Activated CD8-positive, alpha-beta memory T cell treated with anti-CD3 and anti-CD28 coated beads, Interleukin-2, amount 10 ng/mL, durations not matched to agents 7 days and 5 days (primary cell): ENCODE data around the gene COMMD10. TPM values are rescaled to one million over a fixed set of nuclear protein-coding genes. Genes with fewer than 3 reads are reported as not detected.

Experiments
- ATAC-seq: fragments of 150-1000 bp; cut with Tn5 transposase; one replicate; pipeline ENCODE4 v1.10.0; 2021; ENCODE audit warnings: moderate library complexity
- CTCF ChIA-PET: fragments of 350-600 bp; sonication (Branson Sonifier 250); formaldehyde crosslinking; loops from one replicate; lab custom pipeline; 2021; ENCODE audit warnings: antibody characterized with exemption; lab: Charles Lee
- DNase-seq: peaks from one replicate; pipeline ENCODE4 v3.0.0-alpha.2; 2020
- H3K27ac Mint-ChIP-seq: one replicate; pipeline ENCODE4 v1.8.0; 2021; ENCODE audit warnings: mild to moderate bottlenecking, mixed read lengths
- H3K27me3 Mint-ChIP-seq: one replicate; pipeline ENCODE4 v1.8.0; 2021; ENCODE audit warnings: mixed read lengths
- H3K36me3 Mint-ChIP-seq: one replicate; pipeline ENCODE4 v1.8.0; 2021; ENCODE audit warnings: mild to moderate bottlenecking, mixed read lengths
- H3K4me1 Mint-ChIP-seq: one replicate; pipeline ENCODE4 v1.8.0; 2021; ENCODE audit warnings: mixed read lengths
- H3K4me3 Mint-ChIP-seq: one replicate; pipeline ENCODE4 v1.8.0; 2021; ENCODE audit warnings: mild to moderate bottlenecking, moderate library complexity, mixed read lengths
- H3K9me3 Mint-ChIP-seq: one replicate; pipeline ENCODE4 v1.8.0; 2022; ENCODE audit warnings: low read depth, mixed read lengths
- total RNA-seq, 2 experiments: library from RNA; stranded (reverse); gene quantifications; one replicate each; pipeline ENCODE4 v1.2.3, GENCODE V29; 2021

Gene COMMD10
- total RNA-seq: 10 to 100 TPM; 18.3 to 25.3 TPM

- peak; percentile 87 for DNase-seq
- peak; percentile 89 for ATAC-seq
- CTCF ChIA-PET: interaction anchor here (1.2 kb wide), 1 partner anchor 242 kb away, joined by 4 read pairs; no protein-coding TSS in a partner anchor
- Mint-ChIP-seq H3K36me3 (peaks cover 26% of the 10 kb centered on the region), H3K27ac (peak within 1 kb of the TSS; percentile 95), H3K4me1 (peaks cover 36% of the 10 kb centered on the region), H3K9me3 (no peaks in the 10 kb centered on the region), H3K4me3 (peak within 1 kb of the TSS; percentile 87), H3K27me3 (no peaks in the 10 kb centered on the region)
These were observed at the start of gene COMMD10 for GRCh38 chr5:116084871-116085715. TSS of gene COMMD10 (plus strand) at chr5:116085025.

- Mint-ChIP-seq H3K9me3 (no peaks in the 10 kb centered on the region), H3K4me1 (peaks cover 50% of the 10 kb centered on the region), H3K4me3 (no peak overlapping the region), H3K27ac (no peak overlapping the region), H3K36me3 (no peaks in the 10 kb centered on the region), H3K27me3 (peaks cover 14% of the 10 kb centered on the region)
- ATAC-seq: no peak
- CTCF ChIA-PET: interaction anchor here (1.7 kb wide), 2 partner anchors 102 to 216 kb away, joined by 3 to 4 read pairs; no protein-coding TSS in a partner anchor
- no peak for DNase-seq
These were observed 49.7 kb upstream of the COMMD10 start for GRCh38 chr5:116035123-116035522.

- ATAC-seq: no peak
- H3K9me3 Mint-ChIP-seq: no peaks in the 10 kb centered on the region
- H3K36me3 Mint-ChIP-seq: no peaks in the 10 kb centered on the region
- H3K27me3 Mint-ChIP-seq: peaks cover 9% of the 10 kb centered on the region
- CTCF ChIA-PET: no interaction called here
- H3K4me1 Mint-ChIP-seq: peaks cover 43% of the 10 kb centered on the region
- no peak overlapping the region for H3K27ac Mint-ChIP-seq
- DNase-seq: no peak
- no peak overlapping the region for H3K4me3 Mint-ChIP-seq
These were observed 47.5 kb upstream of the COMMD10 start for GRCh38 chr5:116037236-116037822.

- H3K36me3 Mint-ChIP-seq: no peaks in the 10 kb centered on the region
- peaks cover 33% of the 10 kb centered on the region for H3K4me1 Mint-ChIP-seq
- no peaks in the 10 kb centered on the region for H3K9me3 Mint-ChIP-seq
- ATAC-seq (peak; percentile 80), DNase-seq (peak; percentile 63)
- CTCF ChIA-PET: interaction anchor here (0.9 kb wide), 1 partner anchor 204 kb away, joined by 3 read pairs; no protein-coding TSS in a partner anchor
- H3K4me3 Mint-ChIP-seq: no peak overlapping the region
- peaks cover 10% of the 10 kb centered on the region for H3K27me3 Mint-ChIP-seq
- H3K27ac Mint-ChIP-seq: peak overlapping the region; percentile 66
These were observed 46.0 kb upstream of the COMMD10 start for GRCh38 chr5:116038817-116039216.

GRCh38 chr5:116042375-116042774 lies 42.5 kb upstream of the COMMD10 start:
- Mint-ChIP-seq H3K9me3 (no peaks in the 10 kb centered on the region), H3K27me3 (peaks cover 8% of the 10 kb centered on the region), H3K27ac (no peak overlapping the region)

GRCh38 chr5:116044073-116044472 lies 40.8 kb upstream of the COMMD10 start:
- CTCF ChIA-PET: interaction anchor here (0.6 to 1.0 kb wide), 2 partner anchors 12 to 143 kb away, joined by 3 read pairs; partner anchors contain the start of gene ARL14EPL

More at GRCh38 chr5:116042375-116042774, 42.5 kb upstream of the COMMD10 start:
- Mint-ChIP-seq H3K4me3 (no peak overlapping the region), H3K4me1 (peaks cover 37% of the 10 kb centered on the region), H3K36me3 (no peaks in the 10 kb centered on the region)
- DNase-seq: no peak
- CTCF ChIA-PET: interaction anchor here (0.7 to 1.3 kb wide), 2 partner anchors 25 to 26 kb away, joined by 4 read pairs; no protein-coding TSS in a partner anchor
- ATAC-seq: no peak

DNA sequence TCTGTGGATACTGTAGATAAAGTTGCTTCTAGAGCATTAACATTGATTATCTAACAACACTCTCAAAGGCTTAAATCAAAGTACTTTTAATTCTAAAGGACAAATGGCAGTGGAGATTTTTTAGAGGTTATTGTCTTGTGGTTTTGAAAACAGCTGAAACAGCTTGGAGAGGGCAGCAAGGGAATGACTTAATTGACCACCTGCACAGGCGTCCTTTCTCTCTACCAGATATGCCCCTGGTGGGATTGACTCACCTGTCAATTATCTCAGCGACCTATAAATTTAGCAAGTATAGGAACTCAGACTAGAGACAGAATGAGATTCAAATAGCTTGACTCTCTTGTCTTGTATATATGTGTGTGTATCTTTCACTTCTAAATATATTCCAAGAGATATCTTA lies 39.0 kb upstream of the COMMD10 start:
- no peak overlapping the region for H3K4me3 Mint-ChIP-seq
- H3K36me3 Mint-ChIP-seq: no peaks in the 10 kb centered on the region
- no peak for DNase-seq
- peaks cover 18% of the 10 kb centered on the region for H3K4me1 Mint-ChIP-seq
- H3K9me3 Mint-ChIP-seq: no peaks in the 10 kb centered on the region
- ATAC-seq: no peak
- peaks cover 15% of the 10 kb centered on the region for H3K27me3 Mint-ChIP-seq
- CTCF ChIA-PET: no interaction called here
- H3K27ac Mint-ChIP-seq: no peak overlapping the region

More at GRCh38 chr5:116044073-116044472, 40.8 kb upstream of the COMMD10 start:
- Mint-ChIP-seq H3K36me3 (no peaks in the 10 kb centered on the region), H3K27me3 (peaks cover 12% of the 10 kb centered on the region), H3K9me3 (no peaks in the 10 kb centered on the region), H3K4me1 (peaks cover 22% of the 10 kb centered on the region), H3K27ac (no peak overlapping the region), H3K4me3 (no peak overlapping the region)
- no peak for ATAC-seq
- no peak for DNase-seq

DNA sequence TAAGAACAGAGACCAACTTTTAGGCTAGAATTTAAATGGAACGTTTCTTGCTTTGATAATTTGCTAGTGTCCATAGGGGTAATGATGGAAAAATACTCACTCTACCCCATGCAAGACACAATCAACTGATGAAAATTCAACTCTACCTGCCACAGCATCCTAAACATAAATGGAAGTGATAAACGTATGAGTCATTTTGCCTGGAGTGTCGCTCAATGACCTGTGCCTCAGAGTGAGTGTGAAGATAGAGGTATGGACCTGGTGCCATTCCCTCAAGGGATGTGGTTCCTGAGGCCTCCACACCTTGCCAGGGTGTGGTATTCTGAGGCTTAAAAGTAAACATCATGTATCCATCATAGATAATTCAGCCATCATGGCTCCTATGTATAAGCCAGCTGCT lies 38.6 kb upstream of the COMMD10 start:
- ATAC-seq (no peak), DNase-seq (no peak)
- Mint-ChIP-seq H3K27me3 (peaks cover 20% of the 10 kb centered on the region), H3K27ac (no peak overlapping the region), H3K4me3 (no peak overlapping the region), H3K4me1 (peaks cover 18% of the 10 kb centered on the region), H3K36me3 (no peaks in the 10 kb centered on the region), H3K9me3 (no peaks in the 10 kb centered on the region)
- CTCF ChIA-PET: no interaction called here

- H3K27ac Mint-ChIP-seq: no peak overlapping the region
- peaks cover 20% of the 10 kb centered on the region for H3K27me3 Mint-ChIP-seq
- H3K4me1 Mint-ChIP-seq: peaks cover 18% of the 10 kb centered on the region
- ATAC-seq (peak; percentile 60), DNase-seq (no peak)
- H3K9me3 Mint-ChIP-seq: no peaks in the 10 kb centered on the region
- CTCF ChIA-PET: no interaction called here
- no peak overlapping the region for H3K4me3 Mint-ChIP-seq
- no peaks in the 10 kb centered on the region for H3K36me3 Mint-ChIP-seq
These were observed 38.0 kb upstream of the COMMD10 start for GRCh38 chr5:116046823-116047222.

DNA sequence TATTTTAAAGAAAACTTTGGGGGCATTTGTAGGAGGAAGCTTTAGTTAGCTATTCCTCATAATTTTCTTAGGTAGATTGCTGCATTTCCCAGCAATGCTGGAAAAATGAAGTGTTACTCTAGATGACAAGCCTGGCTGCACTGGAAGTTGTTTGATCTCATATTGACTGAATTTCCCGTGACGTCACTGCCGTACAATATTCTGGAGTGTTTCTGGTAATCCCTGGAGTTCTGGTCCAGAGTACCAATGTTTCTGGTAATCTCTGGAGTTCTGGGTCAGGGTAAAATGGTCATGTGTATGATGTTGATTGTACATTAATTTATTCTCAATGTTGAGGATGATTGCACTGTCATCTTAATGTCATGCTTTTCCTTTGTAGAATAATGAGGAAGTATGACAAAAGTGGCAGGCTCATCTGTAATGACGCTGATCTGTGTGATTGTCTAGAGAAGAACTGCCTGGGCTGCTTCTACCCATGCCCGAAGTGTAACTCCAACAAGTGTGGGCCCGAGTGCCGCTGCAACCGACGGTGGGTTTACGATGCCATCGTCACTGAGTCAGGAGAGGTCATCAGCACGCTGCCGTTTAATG lies 26.4 kb upstream of the COMMD10 start:
- Mint-ChIP-seq H3K36me3 (no peaks in the 10 kb centered on the region), H3K4me3 (no peak overlapping the region), H3K4me1 (no peaks in the 10 kb centered on the region), H3K9me3 (peaks cover 2% of the 10 kb centered on the region), H3K27ac (no peak overlapping the region), H3K27me3 (peaks cover 40% of the 10 kb centered on the region)
- CTCF ChIA-PET: no interaction called here
- ATAC-seq (no peak), DNase-seq (no peak)

DNA sequence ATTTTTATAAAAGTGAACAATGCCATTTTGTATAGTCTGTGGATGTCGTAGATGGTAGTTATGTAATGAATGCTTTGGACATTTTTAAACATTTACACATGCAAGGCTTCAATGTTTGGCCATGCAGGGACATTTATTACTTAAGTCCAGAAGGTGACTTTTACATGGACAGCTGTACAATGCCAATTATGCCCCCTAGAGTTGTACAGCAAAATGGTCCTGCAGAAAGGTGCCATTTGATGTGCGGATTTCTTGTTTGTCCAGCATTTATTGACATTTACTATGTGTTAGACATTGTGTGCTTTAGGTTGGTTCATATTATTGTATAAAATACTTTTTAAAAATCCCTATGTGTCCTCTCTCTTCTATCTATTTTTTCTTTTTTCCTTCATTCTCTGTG lies 22.5 kb upstream of the COMMD10 start:
- Mint-ChIP-seq H3K36me3 (no peaks in the 10 kb centered on the region), H3K4me1 (peaks cover 2% of the 10 kb centered on the region), H3K4me3 (no peak overlapping the region), H3K9me3 (no peaks in the 10 kb centered on the region), H3K27me3 (peaks cover 51% of the 10 kb centered on the region), H3K27ac (no peak overlapping the region)
- ATAC-seq (no peak), DNase-seq (no peak)
- CTCF ChIA-PET: no interaction called here

DNA sequence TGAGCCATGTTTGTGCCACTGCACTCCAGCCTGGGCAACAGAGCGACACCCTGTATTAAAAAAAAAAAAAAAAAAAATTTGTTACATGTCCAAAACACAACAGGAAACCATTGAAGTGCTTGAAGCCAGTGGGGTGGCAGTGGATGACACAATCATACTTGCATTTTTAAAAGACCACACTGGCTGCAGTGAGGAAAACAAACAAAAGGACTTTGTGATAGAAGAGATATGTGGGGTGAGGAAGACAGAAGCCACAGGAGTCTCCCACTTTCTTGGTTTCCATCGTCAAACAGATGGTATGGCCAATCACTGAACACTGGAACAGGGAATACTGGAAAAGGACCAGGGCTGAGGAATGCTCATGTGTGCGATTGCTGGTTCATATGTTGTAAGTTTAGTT lies 20.9 kb upstream of the COMMD10 start:
- Mint-ChIP-seq H3K4me3 (no peak overlapping the region), H3K27ac (no peak overlapping the region), H3K4me1 (peaks cover 2% of the 10 kb centered on the region), H3K27me3 (peaks cover 39% of the 10 kb centered on the region), H3K36me3 (no peaks in the 10 kb centered on the region), H3K9me3 (no peaks in the 10 kb centered on the region)
- CTCF ChIA-PET: no interaction called here
- no peak for ATAC-seq
- no peak for DNase-seq

- no peak overlapping the region for H3K4me3 Mint-ChIP-seq
- peaks cover 2% of the 10 kb centered on the region for H3K4me1 Mint-ChIP-seq
- H3K9me3 Mint-ChIP-seq: no peaks in the 10 kb centered on the region
- no peak for DNase-seq
- CTCF ChIA-PET: interaction anchor here (0.7 to 2.3 kb wide), 15 partner anchors 9 to 438 kb away, joined by 3 to 6 read pairs (median 4); partner anchors contain the start of gene LVRN
- no peaks in the 10 kb centered on the region for H3K36me3 Mint-ChIP-seq
- peaks cover 38% of the 10 kb centered on the region for H3K27me3 Mint-ChIP-seq
- no peak overlapping the region for H3K27ac Mint-ChIP-seq
- peak; percentile 49 for ATAC-seq
These were observed 16.7 kb upstream of the COMMD10 start for GRCh38 chr5:116068028-116068632.
